Peyer's patch (tissue), 4 donors: ENCODE results near the gene PLCL2.

ENCODE experiments used
- CTCF ChIP-seq, 6 experiments: fragments of 450-650 bp in 4 of 6; fragments of 200-600 bp in 2 of 6; sonication (generic) in 1 of 6; IDR thresholded peaks; one replicate each; pipeline ENCODE4 v1.5.1; 2017 to 2019; ENCODE audit warnings: antibody characterized with exemption in 6 of 6, mild to moderate bottlenecking in 3 of 6, moderate library complexity in 1 of 6
- POLR2A ChIP-seq, 2 donors: fragments of 450-650 bp; IDR thresholded peaks; one replicate each; pipeline ENCODE4 v1.5.1; 2017; ENCODE audit warnings: antibody characterized with exemption in 2 of 2, mild to moderate bottlenecking in 2 of 2, moderate library complexity in 2 of 2

- TF ChIP-seq CTCF (IDR thresholded peaks at IDR 0.05) (no peak), POLR2A (IDR thresholded peaks at IDR 0.05) (no peak)
Observed at GRCh38 chr3:16908896-16909295, 24.1 kb downstream of the PLCL2 start.
